ENCODE measurements around the gene TAF6L.

- no peak for TF ChIP-seq CTCF (IDR thresholded peaks at IDR 0.05)
- no peak for TF ChIP-seq E2F1 (CRISPR knock-in tag; IDR thresholded peaks at IDR 0.05)
- no peak for TF ChIP-seq TCF7 (CRISPR knock-in tag; IDR thresholded peaks at IDR 0.05; ENCODE audit: low read depth)
- no peak for TF ChIP-seq CREM (CRISPR knock-in tag; IDR thresholded peaks at IDR 0.05)
- no peak for TF ChIP-seq ZNF263 (CRISPR knock-in tag; IDR thresholded peaks at IDR 0.05; ENCODE audit: low read depth)
- TF ChIP-seq, protein P1, sequence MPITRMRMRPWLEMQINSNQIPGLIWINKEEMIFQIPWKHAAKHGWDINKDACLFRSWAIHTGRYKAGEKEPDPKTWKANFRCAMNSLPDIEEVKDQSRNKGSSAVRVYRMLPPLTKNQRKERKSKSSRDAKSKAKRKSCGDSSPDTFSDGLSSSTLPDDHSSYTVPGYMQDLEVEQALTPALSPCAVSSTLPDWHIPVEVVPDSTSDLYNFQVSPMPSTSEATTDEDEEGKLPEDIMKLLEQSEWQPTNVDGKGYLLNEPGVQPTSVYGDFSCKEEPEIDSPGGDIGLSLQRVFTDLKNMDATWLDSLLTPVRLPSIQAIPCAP (CRISPR knock-in tag; IDR thresholded peaks at IDR 0.05): no peak
- TF ChIP-seq E2F5 (CRISPR knock-in tag; IDR thresholded peaks at IDR 0.05): no peak
- TF ChIP-seq ZMAT4 (CRISPR knock-in tag; IDR thresholded peaks at IDR 0.05): no peak
- TF ChIP-seq ELF4 (CRISPR knock-in tag; IDR thresholded peaks at IDR 0.05; ENCODE audit: low read depth): no peak
- TF ChIP-seq ZNF423 (CRISPR knock-in tag; IDR thresholded peaks at IDR 0.05): no peak
- no peak for TF ChIP-seq STAT6 (CRISPR knock-in tag; conservative IDR thresholded peaks at IDR 0.05; ENCODE audit: low read depth)
- no peak for TF ChIP-seq ZBTB21 (CRISPR knock-in tag; IDR thresholded peaks at IDR 0.05; ENCODE audit: borderline replicate concordance)
- TF ChIP-seq, protein P2, sequence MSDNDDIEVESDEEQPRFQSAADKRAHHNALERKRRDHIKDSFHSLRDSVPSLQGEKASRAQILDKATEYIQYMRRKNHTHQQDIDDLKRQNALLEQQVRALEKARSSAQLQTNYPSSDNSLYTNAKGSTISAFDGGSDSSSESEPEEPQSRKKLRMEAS (CRISPR knock-in tag; IDR thresholded peaks at IDR 0.05): no peak
Measured at GRCh38 chr11:62782753-62783152, 11.6 kb downstream of the TAF6L start.

Measured in WTC11 (cell line).